Neural progenitor cell (in vitro differentiated cells): ENCODE results near the gene MMP14.

Experiments
- EZH2 ChIP-seq: fragments of 200-600 bp; sonication (generic); IDR thresholded peaks from 2 replicates; pipeline ENCODE4 v1.6.1; 2017; ENCODE audit warnings: antibody characterized with exemption, mild to moderate bottlenecking, moderate library complexity
- EZH2phosphoT487 ChIP-seq: fragments of 200-600 bp; sonication (generic); IDR thresholded peaks from 2 replicates; pipeline ENCODE4 v1.6.1; 2017; ENCODE audit warnings: antibody characterized with exemption
- TF ChIP-seq, protein P1 (sequence below): fragments of 200-600 bp; sonication (generic); IDR thresholded peaks from 2 replicates; pipeline ENCODE4 v1.5.1; 2017; ENCODE audit warnings: antibody characterized with exemption, mild to moderate bottlenecking

- TF ChIP-seq, protein P1, sequence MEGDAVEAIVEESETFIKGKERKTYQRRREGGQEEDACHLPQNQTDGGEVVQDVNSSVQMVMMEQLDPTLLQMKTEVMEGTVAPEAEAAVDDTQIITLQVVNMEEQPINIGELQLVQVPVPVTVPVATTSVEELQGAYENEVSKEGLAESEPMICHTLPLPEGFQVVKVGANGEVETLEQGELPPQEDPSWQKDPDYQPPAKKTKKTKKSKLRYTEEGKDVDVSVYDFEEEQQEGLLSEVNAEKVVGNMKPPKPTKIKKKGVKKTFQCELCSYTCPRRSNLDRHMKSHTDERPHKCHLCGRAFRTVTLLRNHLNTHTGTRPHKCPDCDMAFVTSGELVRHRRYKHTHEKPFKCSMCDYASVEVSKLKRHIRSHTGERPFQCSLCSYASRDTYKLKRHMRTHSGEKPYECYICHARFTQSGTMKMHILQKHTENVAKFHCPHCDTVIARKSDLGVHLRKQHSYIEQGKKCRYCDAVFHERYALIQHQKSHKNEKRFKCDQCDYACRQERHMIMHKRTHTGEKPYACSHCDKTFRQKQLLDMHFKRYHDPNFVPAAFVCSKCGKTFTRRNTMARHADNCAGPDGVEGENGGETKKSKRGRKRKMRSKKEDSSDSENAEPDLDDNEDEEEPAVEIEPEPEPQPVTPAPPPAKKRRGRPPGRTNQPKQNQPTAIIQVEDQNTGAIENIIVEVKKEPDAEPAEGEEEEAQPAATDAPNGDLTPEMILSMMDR: no peak
- TF ChIP-seq EZH2: no peak
- TF ChIP-seq EZH2phosphoT487: no peak
These were observed 57.3 kb downstream of the MMP14 start for GRCh38 chr14:22893706-22894105.
